Measurements from ENCODE around the gene UTP4.

UTP4 gene

DNA sequence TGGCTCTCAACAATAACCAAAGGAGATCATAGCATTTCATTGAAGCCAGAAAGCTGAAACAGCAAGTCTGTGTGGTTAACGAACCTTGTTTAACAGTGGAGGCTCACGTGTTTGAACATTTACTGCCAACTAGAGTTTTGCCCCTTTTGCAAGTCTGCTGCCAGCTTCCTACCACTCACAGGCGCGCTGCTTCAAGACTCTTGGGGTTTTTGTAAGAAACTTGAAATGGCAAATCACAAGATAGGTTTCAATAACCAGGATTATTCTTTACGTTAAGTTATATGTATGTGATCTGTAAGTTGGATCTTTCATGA lies 55.7 kb downstream of the UTP4 start:
- peak overlapping the region; percentile 78 for H3K4me3 ChIP-seq (ENCODE audit: low read depth, low read length)
- TF ChIP-seq, protein P1, sequence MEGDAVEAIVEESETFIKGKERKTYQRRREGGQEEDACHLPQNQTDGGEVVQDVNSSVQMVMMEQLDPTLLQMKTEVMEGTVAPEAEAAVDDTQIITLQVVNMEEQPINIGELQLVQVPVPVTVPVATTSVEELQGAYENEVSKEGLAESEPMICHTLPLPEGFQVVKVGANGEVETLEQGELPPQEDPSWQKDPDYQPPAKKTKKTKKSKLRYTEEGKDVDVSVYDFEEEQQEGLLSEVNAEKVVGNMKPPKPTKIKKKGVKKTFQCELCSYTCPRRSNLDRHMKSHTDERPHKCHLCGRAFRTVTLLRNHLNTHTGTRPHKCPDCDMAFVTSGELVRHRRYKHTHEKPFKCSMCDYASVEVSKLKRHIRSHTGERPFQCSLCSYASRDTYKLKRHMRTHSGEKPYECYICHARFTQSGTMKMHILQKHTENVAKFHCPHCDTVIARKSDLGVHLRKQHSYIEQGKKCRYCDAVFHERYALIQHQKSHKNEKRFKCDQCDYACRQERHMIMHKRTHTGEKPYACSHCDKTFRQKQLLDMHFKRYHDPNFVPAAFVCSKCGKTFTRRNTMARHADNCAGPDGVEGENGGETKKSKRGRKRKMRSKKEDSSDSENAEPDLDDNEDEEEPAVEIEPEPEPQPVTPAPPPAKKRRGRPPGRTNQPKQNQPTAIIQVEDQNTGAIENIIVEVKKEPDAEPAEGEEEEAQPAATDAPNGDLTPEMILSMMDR (IDR thresholded peaks at IDR 0.05; ENCODE audit: low read depth, low read length, missing control alignments), result no peak
- no peak for DNase-seq (ENCODE audit: low read depth)

DNA sequence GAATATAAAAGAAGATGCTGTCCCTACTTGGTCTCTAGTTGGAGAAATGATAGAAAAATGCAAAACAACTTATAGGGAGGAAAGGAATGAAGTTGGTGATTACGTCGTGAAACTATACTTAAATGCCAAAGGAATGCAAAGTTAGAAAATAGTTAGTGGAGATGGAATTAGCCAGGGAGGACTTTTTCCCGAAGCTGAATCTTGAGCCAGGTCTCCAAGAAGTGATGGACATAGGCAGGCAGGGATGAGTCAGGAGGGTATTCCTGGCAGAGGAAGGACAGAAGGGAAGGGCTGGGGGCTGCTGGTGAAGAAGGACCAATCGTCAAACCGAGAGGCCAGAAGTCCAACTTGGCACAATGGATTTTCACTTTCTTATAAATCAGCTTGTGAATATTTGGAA lies 56.3 kb downstream of the UTP4 start:
- DNase-seq (ENCODE audit: low read depth), result no peak
- peak overlapping the region; percentile 78 for H3K4me3 ChIP-seq (ENCODE audit: low read depth, low read length)
- TF ChIP-seq, protein P1 (IDR thresholded peaks at IDR 0.05; ENCODE audit: low read depth, low read length, missing control alignments), result no peak

DNA sequence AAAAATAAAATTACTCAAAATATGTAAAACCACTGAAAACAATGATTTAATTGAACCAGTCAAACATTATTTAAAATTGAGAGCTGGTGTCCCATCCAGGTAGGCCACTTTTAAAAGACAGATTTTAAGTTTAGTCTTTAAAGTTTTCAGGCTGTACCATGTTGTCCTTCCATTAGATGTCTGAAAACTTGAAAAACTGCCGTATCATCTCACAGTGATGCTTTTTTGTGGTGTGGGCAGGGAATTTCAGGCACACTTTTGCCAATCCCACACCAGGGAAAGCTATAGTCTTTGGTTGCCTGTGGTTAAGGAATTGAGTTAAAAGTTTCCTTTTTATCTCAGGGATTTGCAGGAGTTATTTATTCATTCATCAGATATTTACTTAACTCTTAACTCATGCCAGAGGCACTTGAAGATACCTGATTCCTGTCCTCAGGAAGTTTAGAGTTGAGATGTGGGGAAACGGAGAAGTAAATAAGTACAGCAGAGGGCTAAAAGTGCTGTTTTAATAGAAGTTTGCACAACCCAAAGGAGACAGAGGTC lies 57.7 kb downstream of the UTP4 start:
- TF ChIP-seq, protein P1 (IDR thresholded peaks at IDR 0.05; ENCODE audit: low read depth, low read length, missing control alignments), result no peak
- no peak for DNase-seq (ENCODE audit: low read depth)
- H3K4me3 ChIP-seq (ENCODE audit: low read depth, low read length), result no peak overlapping the region

DNA sequence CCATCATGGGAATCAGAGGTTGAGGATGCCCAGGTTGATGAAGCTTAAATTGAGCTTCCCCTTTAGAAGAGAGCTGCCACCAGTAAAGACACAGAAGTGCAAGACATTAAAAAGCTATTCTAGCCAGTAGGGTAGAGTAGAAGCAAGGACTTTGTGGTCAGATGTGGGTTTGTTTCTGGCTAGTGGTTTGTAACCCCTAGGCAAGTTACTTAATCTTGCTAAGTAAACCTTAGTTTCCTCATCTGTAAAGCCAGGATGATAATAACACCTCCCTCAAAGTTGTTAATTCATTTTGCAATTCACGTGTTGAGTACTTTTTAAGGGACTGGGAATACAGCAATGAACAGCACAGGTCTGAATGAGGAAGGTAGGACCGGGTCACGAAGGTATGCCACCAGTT lies 58.1 kb downstream of the UTP4 start:
- DNase-seq (ENCODE audit: low read depth), result no peak
- TF ChIP-seq, protein P1 (IDR thresholded peaks at IDR 0.05; ENCODE audit: low read depth, low read length, missing control alignments), result no peak
- no peak overlapping the region for H3K4me3 ChIP-seq (ENCODE audit: low read depth, low read length)

DNA sequence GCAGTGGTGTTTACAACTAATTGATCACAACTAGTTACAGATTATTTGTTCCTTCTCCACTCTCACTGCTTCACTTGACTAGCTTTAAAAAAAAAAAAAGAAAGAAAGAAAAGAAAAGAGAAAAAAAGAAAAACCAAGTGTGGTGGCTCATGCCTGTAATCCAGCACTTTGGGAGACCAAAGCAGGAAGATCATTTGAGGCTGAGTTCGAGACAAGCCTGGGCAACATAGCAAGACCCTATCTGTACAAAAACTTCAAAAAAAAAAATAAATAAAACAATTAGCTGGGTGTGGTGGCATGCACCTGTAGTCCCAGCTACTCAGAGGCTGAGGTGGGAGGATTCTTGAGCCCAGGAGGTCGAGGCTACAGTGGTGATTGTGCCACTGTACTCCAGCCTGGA lies 58.7 kb downstream of the UTP4 start:
- H3K4me3 ChIP-seq (ENCODE audit: low read depth, low read length), result no peak overlapping the region
- TF ChIP-seq, protein P1 (IDR thresholded peaks at IDR 0.05; ENCODE audit: low read depth, low read length, missing control alignments), result no peak
- no peak for DNase-seq (ENCODE audit: low read depth)

DNA sequence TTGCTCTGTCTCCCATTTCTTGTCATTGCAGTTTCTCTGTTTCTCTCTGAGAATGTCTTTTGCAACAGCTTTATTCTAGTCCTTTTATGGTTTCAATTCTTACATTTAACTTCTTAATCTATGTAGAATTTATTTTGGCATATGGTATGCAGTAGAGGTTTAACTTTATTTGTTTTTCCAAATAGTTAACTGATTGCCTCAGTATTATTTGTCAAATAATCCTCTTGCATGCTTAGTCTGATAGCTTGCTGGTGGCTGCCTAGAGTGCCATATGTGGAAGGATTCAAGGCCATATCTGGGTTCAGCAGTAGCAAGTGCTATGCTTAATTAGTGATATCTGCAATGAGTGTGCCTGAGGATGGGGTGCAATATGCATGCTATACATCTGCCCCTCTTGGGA lies 61.4 kb downstream of the UTP4 start:
- DNase-seq (ENCODE audit: low read depth), result no peak
- TF ChIP-seq, protein P1 (IDR thresholded peaks at IDR 0.05; ENCODE audit: low read depth, low read length, missing control alignments), result no peak
- no peak overlapping the region for H3K4me3 ChIP-seq (ENCODE audit: low read depth, low read length)

DNA sequence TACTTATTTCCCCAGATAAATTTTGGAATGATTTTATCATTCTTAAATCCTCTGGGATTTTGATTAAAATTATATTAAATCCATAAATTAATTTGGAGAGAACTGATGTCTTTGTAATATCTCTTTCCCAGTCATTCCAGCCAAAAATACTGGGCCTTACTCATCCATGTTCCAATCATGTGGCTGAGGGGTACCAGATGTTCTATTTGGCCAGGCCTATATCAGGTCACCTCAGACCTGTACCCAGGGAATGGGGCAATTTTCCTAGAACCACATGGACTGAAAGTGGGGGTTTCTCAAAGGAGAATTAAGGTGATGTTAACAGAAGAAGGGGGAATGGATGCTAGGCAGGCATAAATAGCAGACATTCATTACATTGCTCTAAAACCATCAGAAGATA lies 62.0 kb downstream of the UTP4 start:
- DNase-seq (ENCODE audit: low read depth), result no peak
- H3K4me3 ChIP-seq (ENCODE audit: low read depth, low read length), result no peak overlapping the region
- TF ChIP-seq, protein P1 (IDR thresholded peaks at IDR 0.05; ENCODE audit: low read depth, low read length, missing control alignments), result no peak

Measured in GM12864 (cell line).